ENCODE measurements around the gene CEL.
"Not testable (repeated sequence)": the region's sequence is repeated elsewhere in the genome, so short reads cannot be mapped to it uniquely, and the experiment has no call there.

Gene CEL

GRCh38 chr9:133030317-133031129, 31.3 kb upstream of the CEL start, which contains the start of gene GTF3C5:
Gene GTF3C5 (plus strand): TSS chr9:133030997. CDS start chr9:133031012, 15 bp downstream.
- Histone ChIP-seq H3K4me1 (ENCODE audit: insufficient read depth, insufficient read length) (peaks cover 3% of the 10 kb centered on the region), H3K9ac (ENCODE audit: insufficient read length, low read depth) (peak within 1 kb of the TSS; percentile 98), H3K36me3 (ENCODE audit: insufficient read depth, insufficient read length, low read length) (peaks cover 31% of the 10 kb centered on the region), H3K4me3 (ENCODE audit: insufficient read length, low read depth) (peak within 1 kb of the TSS; percentile 96), H3K27me3 (ENCODE audit: insufficient read depth, insufficient read length) (peaks cover 4% of the 10 kb centered on the region), H3K9me3 (ENCODE audit: insufficient read depth, low read length) (peaks cover 26% of the 10 kb centered on the region)
- TF ChIP-seq ZNF274 (IDR thresholded peaks at IDR 0.05; ENCODE audit: low read depth, low read length) (no peak), SUZ12 (IDR thresholded peaks at IDR 0.05; ENCODE audit: extremely low read depth, insufficient read depth, insufficient read length) (no peak), YY1 (IDR thresholded peaks at IDR 0.05; ENCODE audit: insufficient read depth, insufficient read length) (peak; percentile 66)
- DNase-seq (ENCODE audit: low read depth, low spot score) = peak; percentile 99

GRCh38 chr9:133031130-133031422, 30.7 kb upstream of the CEL start:
- Histone ChIP-seq H3K27me3 (ENCODE audit: insufficient read depth, insufficient read length) (peaks cover 3% of the 10 kb centered on the region), H3K4me3 (ENCODE audit: insufficient read length, low read depth) (peak overlapping the region; percentile 96), H3K4me1 (ENCODE audit: insufficient read depth, insufficient read length) (peaks cover 3% of the 10 kb centered on the region), H3K9me3 (ENCODE audit: insufficient read depth, low read length) (peaks cover 26% of the 10 kb centered on the region), H3K9ac (ENCODE audit: insufficient read length, low read depth) (peak overlapping the region; percentile 98), H3K36me3 (ENCODE audit: insufficient read depth, insufficient read length, low read length) (peaks cover 36% of the 10 kb centered on the region)
- TF ChIP-seq YY1 (IDR thresholded peaks at IDR 0.05; ENCODE audit: insufficient read depth, insufficient read length) (no peak), ZNF274 (IDR thresholded peaks at IDR 0.05; ENCODE audit: low read depth, low read length) (no peak), SUZ12 (IDR thresholded peaks at IDR 0.05; ENCODE audit: extremely low read depth, insufficient read depth, insufficient read length) (no peak)
- no peak for DNase-seq (ENCODE audit: low read depth, low spot score)

- Histone ChIP-seq H3K9me3 (ENCODE audit: insufficient read depth, low read length) (peaks cover 26% of the 10 kb centered on the region), H3K4me3 (ENCODE audit: insufficient read length, low read depth) (peak overlapping the region; percentile 96), H3K27me3 (ENCODE audit: insufficient read depth, insufficient read length) (no peaks in the 10 kb centered on the region), H3K9ac (ENCODE audit: insufficient read length, low read depth) (peak overlapping the region; percentile 98), H3K4me1 (ENCODE audit: insufficient read depth, insufficient read length) (peaks cover 3% of the 10 kb centered on the region), H3K36me3 (ENCODE audit: insufficient read depth, insufficient read length, low read length) (peaks cover 40% of the 10 kb centered on the region)
- DNase-seq (ENCODE audit: low read depth, low spot score) = no peak
- TF ChIP-seq YY1 (IDR thresholded peaks at IDR 0.05; ENCODE audit: insufficient read depth, insufficient read length) (no peak), SUZ12 (IDR thresholded peaks at IDR 0.05; ENCODE audit: extremely low read depth, insufficient read depth, insufficient read length) (no peak), ZNF274 (IDR thresholded peaks at IDR 0.05; ENCODE audit: low read depth, low read length) (no peak)
Observed at GRCh38 chr9:133031496-133031911, 30.3 kb upstream of the CEL start.

- peaks cover 26% of the 10 kb centered on the region for H3K9me3 ChIP-seq (ENCODE audit: insufficient read depth, low read length)
- no peak for DNase-seq (ENCODE audit: low read depth, low spot score)
- no peaks in the 10 kb centered on the region for H3K27me3 ChIP-seq (ENCODE audit: insufficient read depth, insufficient read length)
- peak overlapping the region; percentile 96 for H3K4me3 ChIP-seq (ENCODE audit: insufficient read length, low read depth)
- H3K4me1 ChIP-seq (ENCODE audit: insufficient read depth, insufficient read length) = peaks cover 3% of the 10 kb centered on the region
- H3K9ac ChIP-seq (ENCODE audit: insufficient read length, low read depth) = no peak overlapping the region
- TF ChIP-seq SUZ12 (IDR thresholded peaks at IDR 0.05; ENCODE audit: extremely low read depth, insufficient read depth, insufficient read length) (no peak), ZNF274 (IDR thresholded peaks at IDR 0.05; ENCODE audit: low read depth, low read length) (no peak), YY1 (IDR thresholded peaks at IDR 0.05; ENCODE audit: insufficient read depth, insufficient read length) (no peak)
- H3K36me3 ChIP-seq (ENCODE audit: insufficient read depth, insufficient read length, low read length) = peaks cover 46% of the 10 kb centered on the region
Observed at GRCh38 chr9:133032171-133032570, 29.6 kb upstream of the CEL start.

GRCh38 chr9:133035669-133036068, 26.1 kb upstream of the CEL start:
- peaks cover 66% of the 10 kb centered on the region for H3K36me3 ChIP-seq (ENCODE audit: insufficient read depth, insufficient read length, low read length)
- TF ChIP-seq YY1 (IDR thresholded peaks at IDR 0.05; ENCODE audit: insufficient read depth, insufficient read length) (no peak), ZNF274 (IDR thresholded peaks at IDR 0.05; ENCODE audit: low read depth, low read length) (no peak), SUZ12 (IDR thresholded peaks at IDR 0.05; ENCODE audit: extremely low read depth, insufficient read depth, insufficient read length) (no peak)
- H3K9me3 ChIP-seq (ENCODE audit: insufficient read depth, low read length) = peaks cover 26% of the 10 kb centered on the region
- H3K4me3 ChIP-seq (ENCODE audit: insufficient read length, low read depth) = no peak overlapping the region
- DNase-seq (ENCODE audit: low read depth, low spot score) = no peak
- H3K4me1 ChIP-seq (ENCODE audit: insufficient read depth, insufficient read length) = no peaks in the 10 kb centered on the region
- no peak overlapping the region for H3K9ac ChIP-seq (ENCODE audit: insufficient read length, low read depth)
- H3K27me3 ChIP-seq (ENCODE audit: insufficient read depth, insufficient read length) = no peaks in the 10 kb centered on the region

GRCh38 chr9:133037775-133038515, 23.8 kb upstream of the CEL start:
- TF ChIP-seq YY1 (IDR thresholded peaks at IDR 0.05; ENCODE audit: insufficient read depth, insufficient read length) = no peak
- no peak for TF ChIP-seq SUZ12 (IDR thresholded peaks at IDR 0.05; ENCODE audit: extremely low read depth, insufficient read depth, insufficient read length)

GRCh38 chr9:133040892-133041479, 20.8 kb upstream of the CEL start:
- H3K4me3 ChIP-seq (ENCODE audit: insufficient read length, low read depth); H3K4me1 ChIP-seq (ENCODE audit: insufficient read depth, insufficient read length); H3K27me3 ChIP-seq (ENCODE audit: insufficient read depth, insufficient read length); H3K9me3 ChIP-seq (ENCODE audit: insufficient read depth, low read length); H3K9ac ChIP-seq (ENCODE audit: insufficient read length, low read depth); DNase-seq (ENCODE audit: low read depth, low spot score): not testable (repeated sequence)
- H3K36me3 ChIP-seq (ENCODE audit: insufficient read depth, insufficient read length, low read length) = peaks cover 77% of the 10 kb centered on the region

More at GRCh38 chr9:133037775-133038515, 23.8 kb upstream of the CEL start:
- Histone ChIP-seq H3K27me3 (ENCODE audit: insufficient read depth, insufficient read length) (no peaks in the 10 kb centered on the region), H3K9me3 (ENCODE audit: insufficient read depth, low read length) (peaks cover 9% of the 10 kb centered on the region), H3K4me3 (ENCODE audit: insufficient read length, low read depth) (no peak overlapping the region), H3K4me1 (ENCODE audit: insufficient read depth, insufficient read length) (no peaks in the 10 kb centered on the region), H3K9ac (ENCODE audit: insufficient read length, low read depth) (no peak overlapping the region), H3K36me3 (ENCODE audit: insufficient read depth, insufficient read length, low read length) (peaks cover 73% of the 10 kb centered on the region)
- DNase-seq (ENCODE audit: low read depth, low spot score) = no peak
